GM18909 (cell line): ENCODE data around the gene GOLGB1.
"Not testable (repeated sequence)": the region's sequence is repeated elsewhere in the genome, so short reads cannot be mapped to it uniquely, and the experiment has no call there.

ENCODE experiments used
- ATAC-seq: cut with Tn5 transposase; IDR thresholded peaks from one replicate; pipeline ENCODE4 v1.9.1; 2021; ENCODE audit warnings: mild to moderate bottlenecking; ENCODE audit not compliant: unreplicated experiment, poor library complexity

GOLGB1 gene

GRCh38 chr3:121749276-121750086 lies at the start of gene GOLGB1:
Gene GOLGB1, minus strand, starts transcription at chr3:121749741. Its CDS starts 18,770 bp downstream, at chr3:121730971.
- peak; percentile 97 for ATAC-seq

GRCh38 chr3:121796970-121797369 lies 47.4 kb upstream of the GOLGB1 start:
- ATAC-seq, result no peak

- ATAC-seq, result no peak
These were observed 44.9 kb upstream of the GOLGB1 start for GRCh38 chr3:121794264-121794983.

GRCh38 chr3:121793078-121793477 lies 43.5 kb upstream of the GOLGB1 start:
- ATAC-seq, result peak; percentile 61

- ATAC-seq, result no peak
These were observed 36.9 kb upstream of the GOLGB1 start for GRCh38 chr3:121786485-121786884.

- not testable (repeated sequence) for ATAC-seq
These were observed 33.2 kb upstream of the GOLGB1 start for GRCh38 chr3:121782784-121783183.

GRCh38 chr3:121781611-121782010 lies 32.1 kb upstream of the GOLGB1 start:
- no peak for ATAC-seq

- not testable (repeated sequence) for ATAC-seq
These were observed 25.6 kb upstream of the GOLGB1 start for GRCh38 chr3:121775095-121775494.

- ATAC-seq, result no peak
These were observed 19.7 kb upstream of the GOLGB1 start for GRCh38 chr3:121769246-121769645.

- no peak for ATAC-seq
These were observed 18.9 kb upstream of the GOLGB1 start for GRCh38 chr3:121768452-121768851.

GRCh38 chr3:121759541-121760202 lies 10.1 kb upstream of the GOLGB1 start:
- no peak for ATAC-seq

- ATAC-seq, result no peak
These were observed 9.3 kb upstream of the GOLGB1 start for GRCh38 chr3:121758727-121759450.

- no peak for ATAC-seq
These were observed 8.4 kb upstream of the GOLGB1 start for GRCh38 chr3:121757812-121758545.

GRCh38 chr3:121757087-121757811 lies 7.7 kb upstream of the GOLGB1 start:
- no peak for ATAC-seq

- ATAC-seq, result no peak
These were observed 3.2 kb upstream of the GOLGB1 start for GRCh38 chr3:121752772-121753171.

- ATAC-seq, result no peak
These were observed 2.7 kb upstream of the GOLGB1 start for GRCh38 chr3:121752261-121752660.

GRCh38 chr3:121750087-121750415 lies 510 bp upstream of the GOLGB1 start:
- no peak for ATAC-seq

GRCh38 chr3:121748680-121749275 lies 763 bp downstream of the GOLGB1 start:
- ATAC-seq, result no peak

GRCh38 chr3:121747976-121748375 lies 1.6 kb downstream of the GOLGB1 start:
- ATAC-seq, result no peak
